Measurements from ENCODE around the gene PRKCZ. TPM values are rescaled to one million over a fixed set of nuclear protein-coding genes. Genes with fewer than 3 reads are reported as not detected.

PRKCZ gene
- total RNA-seq, 1 donor from 2014 or later: 120 TPM

DNA sequence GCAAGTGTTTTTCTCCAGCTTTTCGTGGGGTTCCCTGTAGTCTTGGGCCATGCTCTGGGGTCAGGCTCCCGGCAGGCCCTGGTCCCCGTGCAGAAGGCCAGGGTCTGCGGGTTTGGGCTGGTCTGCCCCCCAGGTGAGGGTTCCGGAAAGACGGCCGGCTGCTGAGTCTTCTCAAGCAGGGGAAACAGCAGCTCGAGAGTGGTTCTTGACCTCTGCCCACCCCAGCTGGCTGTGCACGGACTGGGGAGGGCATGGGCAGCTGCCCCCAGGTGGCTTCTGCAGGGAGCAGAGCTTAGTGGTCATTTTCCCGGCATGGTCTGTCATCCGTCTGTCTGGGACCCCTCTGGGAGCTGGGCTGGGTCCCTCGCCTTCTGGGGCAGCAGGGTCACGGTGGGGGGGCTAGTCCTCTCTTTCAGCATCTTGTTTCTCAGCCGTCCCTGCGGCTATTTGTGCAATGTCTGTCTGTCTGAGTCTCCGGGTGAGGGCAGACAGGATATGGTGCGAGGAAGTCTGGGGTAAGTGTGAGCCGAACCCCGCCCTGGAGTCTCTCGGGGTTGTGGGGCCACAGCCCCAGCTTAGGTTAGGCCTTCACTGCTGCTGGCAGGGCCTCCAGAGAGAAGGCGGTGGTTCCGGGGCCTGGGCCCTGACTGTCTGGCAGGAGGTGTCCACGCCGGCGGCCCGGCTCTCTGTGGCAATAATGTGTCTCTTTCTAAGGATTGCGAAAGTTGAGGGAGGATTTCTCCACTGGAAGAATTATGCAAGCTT lies 184.0 kb downstream of the PRKCZ start:
- H3K27ac Mint-ChIP-seq (ENCODE audit: unreplicated experiment): peak overlapping the region; percentile 95
- H3K36me3 Mint-ChIP-seq (ENCODE audit: unreplicated experiment): no peaks in the 10 kb centered on the region
- peaks cover 42% of the 10 kb centered on the region for H3K9me3 Mint-ChIP-seq (ENCODE audit: unreplicated experiment)
- peak overlapping the region; percentile 99 for H3K4me3 Mint-ChIP-seq (ENCODE audit: unreplicated experiment)
- H3K4me1 Mint-ChIP-seq (ENCODE audit: low read depth, unreplicated experiment): peaks cover 41% of the 10 kb centered on the region
- H3K27me3 Mint-ChIP-seq (ENCODE audit: unreplicated experiment): peaks cover 35% of the 10 kb centered on the region
- TF ChIP-seq, protein P1, sequence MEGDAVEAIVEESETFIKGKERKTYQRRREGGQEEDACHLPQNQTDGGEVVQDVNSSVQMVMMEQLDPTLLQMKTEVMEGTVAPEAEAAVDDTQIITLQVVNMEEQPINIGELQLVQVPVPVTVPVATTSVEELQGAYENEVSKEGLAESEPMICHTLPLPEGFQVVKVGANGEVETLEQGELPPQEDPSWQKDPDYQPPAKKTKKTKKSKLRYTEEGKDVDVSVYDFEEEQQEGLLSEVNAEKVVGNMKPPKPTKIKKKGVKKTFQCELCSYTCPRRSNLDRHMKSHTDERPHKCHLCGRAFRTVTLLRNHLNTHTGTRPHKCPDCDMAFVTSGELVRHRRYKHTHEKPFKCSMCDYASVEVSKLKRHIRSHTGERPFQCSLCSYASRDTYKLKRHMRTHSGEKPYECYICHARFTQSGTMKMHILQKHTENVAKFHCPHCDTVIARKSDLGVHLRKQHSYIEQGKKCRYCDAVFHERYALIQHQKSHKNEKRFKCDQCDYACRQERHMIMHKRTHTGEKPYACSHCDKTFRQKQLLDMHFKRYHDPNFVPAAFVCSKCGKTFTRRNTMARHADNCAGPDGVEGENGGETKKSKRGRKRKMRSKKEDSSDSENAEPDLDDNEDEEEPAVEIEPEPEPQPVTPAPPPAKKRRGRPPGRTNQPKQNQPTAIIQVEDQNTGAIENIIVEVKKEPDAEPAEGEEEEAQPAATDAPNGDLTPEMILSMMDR (IDR thresholded peaks at IDR 0.05; ENCODE audit: partially characterized antibody, unreplicated experiment): no peak
- DNase-seq: no peak

DNA sequence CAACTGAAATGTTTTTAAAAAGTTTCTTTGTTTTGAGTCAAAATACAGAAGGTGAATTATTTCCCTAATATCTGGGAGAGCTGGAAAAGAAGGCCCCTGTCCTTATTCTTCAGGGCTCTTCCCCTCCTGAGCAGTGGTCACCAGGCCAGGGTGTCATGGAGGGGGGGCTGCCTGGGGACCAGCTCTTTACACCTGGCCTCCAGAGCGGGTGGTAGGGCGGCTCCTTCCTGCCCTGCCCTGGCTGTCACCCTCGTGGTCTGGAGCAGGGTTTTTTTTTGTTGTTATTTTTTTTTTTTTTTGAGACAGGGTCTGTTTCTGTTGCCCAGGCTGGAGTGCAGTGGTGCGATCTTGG lies 184.5 kb downstream of the PRKCZ start:
- H3K27ac Mint-ChIP-seq (ENCODE audit: unreplicated experiment): peak overlapping the region; percentile 95
- peak overlapping the region; percentile 99 for H3K4me3 Mint-ChIP-seq (ENCODE audit: unreplicated experiment)
- H3K9me3 Mint-ChIP-seq (ENCODE audit: unreplicated experiment): peaks cover 41% of the 10 kb centered on the region

More for the DNA sequence above, 184.5 kb downstream of the PRKCZ start:
- TF ChIP-seq, protein P1 (IDR thresholded peaks at IDR 0.05; ENCODE audit: partially characterized antibody, unreplicated experiment): no peak
- H3K27me3 Mint-ChIP-seq (ENCODE audit: unreplicated experiment): peaks cover 34% of the 10 kb centered on the region
- no peak for DNase-seq
- no peaks in the 10 kb centered on the region for H3K36me3 Mint-ChIP-seq (ENCODE audit: unreplicated experiment)
- peaks cover 45% of the 10 kb centered on the region for H3K4me1 Mint-ChIP-seq (ENCODE audit: low read depth, unreplicated experiment)

Other genes starting within 250 kb of the PRKCZ start
- 734 TPM for gene GNB1, start 159.3 kb upstream of the PRKCZ start, total RNA-seq (ENCODE audit: unreplicated experiment)
- 5.2 TPM for gene CALML6, start 135.2 kb upstream of the PRKCZ start, total RNA-seq (ENCODE audit: unreplicated experiment)
- 5.4 TPM for gene TMEM52, start 131.1 kb upstream of the PRKCZ start, total RNA-seq (ENCODE audit: unreplicated experiment)
- gene CFAP74, start 46.6 kb upstream of the PRKCZ start, total RNA-seq (ENCODE audit: unreplicated experiment): not detected
- 2.5 TPM for gene GABRD, start 31.1 kb upstream of the PRKCZ start, total RNA-seq (ENCODE audit: unreplicated experiment)
- 111 TPM for gene FAAP20, start 144.4 kb downstream of the PRKCZ start, total RNA-seq (ENCODE audit: unreplicated experiment)
- 143 TPM for gene SKI, start 177.9 kb downstream of the PRKCZ start, total RNA-seq (ENCODE audit: unreplicated experiment)

Measured in glutamatergic neuron (in vitro differentiated cells).